Measurements from ENCODE around the gene PAMR1.

PAMR1 gene

DNA sequence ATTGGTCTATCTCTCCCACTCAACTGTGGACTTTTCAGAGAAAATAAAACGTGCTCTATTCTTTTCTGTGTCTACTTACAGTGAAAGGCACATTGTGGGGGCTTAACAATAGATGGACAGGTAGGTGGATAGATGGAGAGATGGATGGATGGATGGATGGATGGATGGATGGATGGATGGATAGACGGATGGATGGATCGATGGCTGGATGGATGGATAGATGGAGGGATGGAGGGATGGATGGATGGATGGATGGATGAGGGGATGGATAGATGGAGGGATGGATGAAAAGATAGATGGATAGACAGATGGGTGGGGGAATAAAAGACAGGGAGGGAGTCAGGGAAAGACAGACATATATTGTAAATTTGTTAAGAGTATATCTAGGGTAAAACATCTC is 91.8 kb downstream of the PAMR1 start:
- DNase-seq, result no peak

DNA sequence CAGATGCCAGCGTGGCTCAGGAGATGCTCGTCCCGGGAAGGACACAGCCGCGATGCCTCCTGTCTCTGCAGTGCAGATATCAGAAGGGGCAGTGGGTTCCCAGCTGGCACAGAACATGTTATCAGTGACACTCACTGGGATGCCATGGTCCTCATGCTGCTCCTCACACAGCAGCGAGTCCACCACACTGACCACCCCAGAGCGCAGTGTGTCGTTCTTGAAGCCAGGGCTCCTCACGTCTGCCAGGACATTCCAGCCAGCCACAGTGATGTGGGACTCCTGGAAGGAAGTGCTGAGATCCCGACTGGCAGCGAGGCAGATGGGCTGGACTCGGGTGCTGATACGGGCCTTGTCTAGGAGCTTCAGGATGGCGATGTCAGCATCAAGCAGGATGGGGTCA is 93.0 kb downstream of the PAMR1 start:
- DNase-seq, result no peak

DNA sequence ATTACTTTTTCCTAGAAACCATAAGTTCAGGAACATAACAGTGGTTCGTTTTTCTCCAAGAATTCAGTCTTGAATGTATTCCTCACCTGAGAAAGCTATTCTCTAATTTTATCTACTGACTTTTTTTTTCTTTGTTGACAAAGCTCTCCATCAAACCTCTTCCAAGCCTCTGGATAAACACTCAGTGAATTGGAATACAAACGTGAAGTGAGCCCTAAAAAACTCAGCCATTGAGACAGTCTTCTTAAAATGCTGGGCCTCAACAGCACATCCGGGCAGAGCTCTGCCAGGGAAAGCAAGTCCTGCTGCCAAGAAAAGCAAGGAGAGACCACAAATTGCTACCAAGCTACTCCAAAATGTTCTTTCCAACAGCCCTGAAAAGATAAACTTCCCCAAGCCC is 98.3 kb downstream of the PAMR1 start:
- DNase-seq, result no peak

DNA sequence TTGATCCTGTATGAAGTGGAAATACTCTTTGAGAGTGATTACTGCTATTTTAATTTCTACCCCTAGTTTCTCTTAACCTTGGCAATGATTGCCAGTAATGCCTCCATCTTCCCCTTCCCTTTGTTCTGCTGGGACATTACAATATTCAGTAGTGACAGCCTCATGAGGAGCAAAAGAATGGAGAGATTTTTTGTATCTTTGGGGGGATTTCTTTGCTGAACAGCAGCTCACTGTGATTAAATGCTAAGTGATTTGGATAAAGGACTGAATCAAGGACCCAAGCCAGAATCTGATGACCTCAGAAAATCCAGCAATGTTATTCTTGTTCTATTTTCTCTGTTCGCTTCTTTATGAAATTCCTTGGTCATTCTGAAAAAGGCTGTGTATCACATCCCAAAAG is 99.1 kb downstream of the PAMR1 start:
- no peak for DNase-seq

DNA sequence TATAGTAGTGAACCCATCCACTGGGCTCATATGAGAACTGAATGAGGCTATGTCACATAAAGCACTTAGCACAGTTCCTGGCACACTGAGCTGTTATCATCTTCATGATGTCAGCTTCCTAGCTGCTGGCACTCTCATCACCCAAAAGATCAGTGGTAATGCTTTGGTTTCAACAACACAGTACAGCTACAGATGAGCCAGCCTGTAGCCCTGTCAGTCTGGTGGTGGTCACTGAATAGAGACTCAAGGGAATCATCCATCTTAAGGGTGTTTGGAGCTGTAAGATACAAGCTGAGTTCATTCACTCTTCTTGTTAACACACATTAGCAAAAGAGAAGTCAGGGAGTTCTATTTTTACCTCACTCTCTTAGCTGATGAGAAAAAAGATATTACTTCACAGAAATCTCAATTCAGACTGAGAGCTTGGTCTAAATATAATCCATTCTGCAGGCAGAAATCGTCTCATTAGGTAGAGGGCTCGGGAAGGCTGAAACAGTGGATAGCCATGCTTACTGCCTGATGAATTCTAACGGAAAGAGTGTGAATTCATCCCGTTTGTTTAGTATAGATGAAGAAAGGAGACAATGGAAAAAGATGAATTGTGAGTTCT is 99.7 kb downstream of the PAMR1 start:
- DNase-seq, result no peak

DNA sequence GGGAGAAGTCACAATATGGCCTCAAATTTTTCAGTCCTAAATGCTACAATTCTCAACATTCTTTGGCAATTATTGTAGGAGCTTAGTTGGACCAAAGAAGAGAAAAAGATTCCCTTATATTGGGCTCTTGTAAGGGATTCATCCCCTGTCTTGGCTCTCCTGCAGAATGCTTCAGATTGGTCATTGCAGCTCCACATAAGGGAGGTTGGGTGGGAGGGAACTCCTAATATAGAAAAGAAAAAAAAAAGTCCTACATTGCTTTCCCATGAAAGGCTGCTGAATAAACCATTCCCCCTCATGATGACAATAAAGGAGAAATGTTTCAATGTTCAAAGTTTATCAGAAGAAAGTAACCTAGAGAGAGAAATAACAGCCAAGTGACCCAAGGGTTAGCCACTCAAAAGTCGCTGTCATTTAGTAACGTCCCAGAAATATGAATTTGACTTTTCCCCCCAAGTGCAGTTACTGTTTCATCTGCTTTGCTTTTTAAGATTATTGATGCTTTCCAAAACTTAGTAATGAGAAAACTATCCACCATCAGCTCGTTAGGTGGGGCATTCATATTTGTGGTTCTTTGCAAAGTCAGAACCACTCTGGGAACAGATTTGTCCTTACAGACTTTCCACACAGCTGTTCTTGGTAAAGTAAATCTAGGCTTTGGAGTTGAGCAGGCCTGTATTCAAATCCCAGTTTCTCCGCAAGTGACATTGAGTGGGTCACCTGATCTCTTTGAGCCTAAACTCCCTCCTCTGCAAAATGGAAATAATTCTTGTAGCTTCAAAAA is 101.1 kb downstream of the PAMR1 start:
- no peak for DNase-seq

DNA sequence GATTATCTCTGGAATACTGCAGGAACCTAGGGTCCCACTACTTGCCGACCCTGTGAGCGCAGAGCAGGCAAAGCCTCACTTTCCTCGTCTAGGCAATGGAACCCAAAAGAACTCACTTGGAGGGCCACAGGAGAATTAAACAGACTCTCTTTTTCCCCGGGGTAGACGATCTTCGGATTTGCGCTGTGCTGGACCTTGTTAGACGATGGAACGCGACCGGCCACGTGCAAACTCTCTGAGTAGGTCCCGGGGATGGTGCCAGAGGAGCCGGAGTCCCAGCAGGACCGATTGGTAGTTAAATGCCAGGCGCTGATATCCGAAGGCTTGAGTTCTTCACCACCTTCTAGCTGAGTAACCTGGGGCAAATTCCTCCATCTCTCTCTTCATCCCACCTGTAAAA is 105.0 kb downstream of the PAMR1 start:
- peak in 1 of 2 experiments; percentile 53 for DNase-seq

DNA sequence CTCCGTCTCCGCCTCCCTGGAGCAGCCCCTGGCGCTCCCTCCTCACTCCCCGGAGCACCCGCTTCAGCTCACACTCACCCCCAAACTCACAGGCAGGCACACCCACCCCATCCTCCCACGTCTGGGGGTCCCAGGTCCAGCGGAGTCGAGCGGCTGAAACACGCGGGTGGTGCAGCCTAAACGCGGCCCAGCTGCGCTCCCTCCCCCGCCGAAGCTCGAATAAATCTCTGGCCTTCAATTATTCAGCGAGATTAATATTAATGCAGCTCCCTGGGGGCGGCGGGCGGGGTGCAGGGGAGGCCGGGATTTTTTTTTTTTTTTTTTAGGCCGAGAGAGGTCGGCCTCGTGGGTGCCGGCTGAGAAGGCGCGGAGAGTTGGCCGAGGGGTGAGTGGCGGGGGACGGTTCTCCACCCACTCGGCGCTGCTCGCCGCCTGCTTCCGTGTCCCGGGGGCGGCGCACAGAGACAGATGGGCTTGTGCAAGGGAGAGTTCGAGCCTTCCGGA is 105.5 kb downstream of the PAMR1 start:
- DNase-seq, result peak; percentile 15 to 69

DNA sequence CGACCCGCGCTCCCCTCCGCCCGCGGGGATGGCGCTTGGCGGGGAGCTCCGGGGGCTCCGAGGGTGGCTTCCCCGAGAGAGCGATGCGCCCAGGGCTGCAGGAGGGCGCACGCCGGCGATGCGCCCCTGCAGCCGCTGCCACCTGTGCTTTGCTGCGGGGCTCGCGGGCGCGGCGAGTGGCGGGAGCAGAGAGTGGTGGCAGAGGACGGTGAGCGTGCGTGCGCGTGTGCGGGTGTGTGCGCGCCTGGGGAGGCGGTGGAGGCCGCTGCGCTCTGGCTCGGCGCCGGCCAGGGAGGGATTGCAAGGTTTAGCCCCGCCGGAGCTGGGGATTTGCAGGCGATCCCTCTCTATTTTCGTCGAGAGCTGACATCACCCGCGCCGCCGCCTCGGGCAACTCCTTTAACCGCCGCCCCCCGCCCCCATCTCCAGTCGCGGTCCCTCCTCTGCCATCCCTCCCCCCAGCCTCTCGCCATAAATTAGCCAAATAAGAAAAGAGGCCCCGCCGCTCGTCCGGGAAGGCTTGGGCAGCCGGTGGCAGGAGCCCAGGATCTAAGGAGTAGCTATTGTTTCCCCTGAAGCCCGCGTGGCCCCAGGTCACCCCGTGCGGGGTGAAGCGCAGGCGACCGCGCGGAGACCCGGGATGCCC is 106.1 kb downstream of the PAMR1 start, which contains the start of gene SLC1A2:
SLC1A2 (minus strand) TSS at position 375 of the 646 bp plus-strand sequence. CDS start 592 bp downstream, outside the sequence.
- DNase-seq, result peak; percentile 53 to 85

DNA sequence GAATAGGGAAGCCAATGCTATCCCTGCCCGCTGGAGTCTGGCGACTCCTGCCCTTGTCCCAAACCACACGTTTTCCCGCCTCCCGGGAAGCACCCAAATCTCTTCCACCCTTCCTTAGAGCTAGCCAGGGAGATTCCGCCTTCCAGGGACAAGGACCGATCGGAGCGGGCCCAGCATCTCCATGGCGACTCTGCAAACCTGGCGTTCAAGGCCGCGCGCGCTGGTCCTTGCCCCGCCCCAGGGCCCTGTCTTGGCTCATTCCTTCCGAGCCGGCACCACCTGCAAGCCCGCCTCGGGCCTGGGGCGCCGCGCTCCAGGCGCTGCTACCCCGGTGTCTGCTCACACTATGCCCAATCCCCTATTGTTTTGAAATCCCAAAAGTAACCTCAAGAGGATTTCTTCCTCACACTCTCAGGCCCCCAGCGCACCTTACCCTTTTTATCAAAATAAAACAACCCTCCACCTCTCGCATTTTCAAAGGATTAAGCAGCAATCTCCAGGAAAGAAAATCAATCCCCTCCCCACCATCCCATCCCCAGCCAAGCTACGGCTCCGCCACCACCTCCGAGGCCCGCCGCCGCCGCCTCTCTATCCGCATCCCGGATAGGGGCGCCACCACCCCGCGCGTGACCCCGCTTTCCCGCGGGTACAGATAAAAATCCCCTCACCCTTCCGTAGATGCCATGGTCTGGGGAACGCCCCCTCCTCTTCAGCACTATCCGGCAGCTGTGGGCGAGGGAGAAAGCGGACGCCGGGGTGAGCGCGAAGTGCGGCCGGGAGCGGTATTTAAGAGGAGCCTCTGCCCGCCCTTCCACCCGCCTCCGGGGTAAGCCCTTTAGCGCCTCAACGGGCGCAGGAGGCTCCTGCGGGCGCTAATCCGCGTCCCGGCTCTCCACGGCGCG is 106.9 kb downstream of the PAMR1 start:
- peak; percentile 32 to 82 for DNase-seq

DNA sequence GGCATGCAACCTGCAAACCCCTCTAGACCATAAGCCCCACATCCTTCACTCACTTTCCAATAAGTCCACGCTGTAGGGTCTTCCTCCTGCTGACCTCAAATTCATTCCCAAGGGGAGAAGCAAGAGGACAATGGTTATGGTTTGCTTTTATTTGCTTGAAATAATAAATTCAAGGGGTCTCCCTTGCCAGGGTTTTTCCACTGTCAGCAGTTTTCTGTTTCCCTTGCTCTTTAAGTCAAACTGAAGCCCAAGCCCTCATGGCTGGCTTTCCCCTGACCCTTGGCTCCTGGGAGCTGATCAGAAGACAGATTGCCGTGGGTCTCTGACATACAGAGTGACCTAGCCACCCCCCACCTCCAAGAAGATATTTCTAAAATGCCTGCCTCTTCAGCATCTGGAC is 109.9 kb downstream of the PAMR1 start:
- DNase-seq, result no peak

DNA sequence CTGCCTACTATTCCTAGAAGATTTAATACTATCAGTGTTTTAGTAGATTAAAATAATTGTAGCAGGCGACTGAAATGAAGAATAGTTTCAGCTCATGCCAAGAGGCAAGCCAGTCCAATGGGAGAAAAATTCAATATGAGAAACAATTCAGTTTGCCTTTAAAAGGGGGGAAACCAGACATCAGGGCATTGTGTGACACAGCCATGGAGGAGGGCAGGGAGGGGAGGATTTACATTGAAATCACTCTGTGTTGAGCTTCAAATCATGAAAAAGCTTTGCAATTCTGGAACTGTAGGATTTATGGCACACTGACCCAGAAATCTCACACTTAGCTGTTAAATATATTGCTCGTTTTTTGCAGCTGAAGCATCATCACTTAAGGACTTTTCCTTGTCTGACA is 110.6 kb downstream of the PAMR1 start:
- no peak for DNase-seq

DNA sequence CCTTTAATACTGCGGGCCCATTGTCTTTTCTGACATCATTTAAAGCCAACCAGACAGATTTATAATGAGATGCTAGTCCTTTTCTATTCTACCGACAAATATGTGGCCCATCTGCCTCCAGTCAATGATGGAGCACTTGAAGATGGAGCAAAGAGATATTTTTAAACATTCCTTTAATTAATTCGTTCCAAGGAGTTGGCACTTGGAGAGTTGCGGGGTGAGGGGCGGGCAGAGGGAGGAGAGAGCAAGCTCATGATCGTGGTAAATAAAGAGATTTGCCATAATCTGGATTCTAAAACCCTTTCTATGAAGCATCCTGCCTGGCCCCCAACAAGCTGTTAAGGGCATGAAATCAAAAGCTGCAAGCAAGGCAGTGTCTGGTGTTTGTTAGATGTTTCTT is 111.1 kb downstream of the PAMR1 start:
- DNase-seq, result no peak

DNA sequence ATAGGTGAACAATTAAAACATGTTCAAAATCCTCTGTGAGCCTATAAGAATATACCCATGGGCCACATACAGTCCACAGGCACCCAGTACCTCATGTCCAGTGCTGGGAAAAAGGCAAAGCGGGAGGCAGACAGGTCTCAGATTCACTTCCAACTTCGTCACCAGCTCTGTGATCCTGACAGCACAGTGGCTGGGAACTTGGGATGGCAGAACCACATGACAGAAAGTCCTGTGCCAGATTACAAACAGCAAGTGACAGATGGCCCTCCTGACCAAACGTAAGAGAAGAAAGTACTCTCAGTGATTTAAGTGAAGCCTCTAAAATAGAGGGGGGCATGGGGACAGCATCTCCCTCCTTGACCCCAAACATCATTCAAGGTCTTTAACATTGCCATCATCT is 111.8 kb downstream of the PAMR1 start:
- no peak for DNase-seq

DNA sequence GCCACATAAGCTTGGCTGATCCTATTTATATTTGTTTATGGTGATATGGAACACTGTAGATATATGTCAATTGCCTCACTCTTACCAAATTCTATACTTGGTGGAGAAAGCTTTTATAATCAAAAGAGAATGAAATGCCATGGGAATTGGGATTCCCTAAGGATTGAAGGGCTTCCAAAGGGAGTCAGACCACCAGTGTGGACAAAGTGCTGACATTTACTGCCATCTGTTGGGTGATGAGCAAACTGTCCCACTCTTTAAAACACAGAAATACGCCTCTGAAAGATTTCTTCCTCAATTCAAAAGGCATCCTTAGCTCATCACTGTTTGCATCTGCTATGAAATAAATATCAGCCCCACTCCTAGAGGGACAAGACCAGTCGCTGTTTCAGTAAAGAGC is 113.1 kb downstream of the PAMR1 start:
- DNase-seq, result peak in 1 of 2 experiments; percentile 59

DNA sequence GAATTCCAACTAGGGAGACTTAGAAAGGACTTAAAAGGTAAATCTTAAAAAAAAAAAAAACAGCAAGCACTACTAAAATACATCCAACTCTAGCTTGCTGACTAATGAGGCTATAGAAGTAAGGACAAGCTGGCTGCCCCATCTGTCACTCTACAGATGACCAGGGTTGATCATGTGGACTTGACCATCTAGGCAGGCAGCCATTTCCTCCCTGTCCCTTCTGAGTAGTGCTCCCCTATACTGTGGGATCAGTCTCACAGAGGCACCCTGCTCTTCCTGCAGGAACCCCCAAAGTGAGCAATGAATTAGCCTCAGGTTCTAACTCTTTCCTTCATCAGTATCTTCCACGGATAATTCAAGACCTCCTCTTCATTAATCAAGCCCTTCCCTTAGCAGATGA is 118.4 kb downstream of the PAMR1 start:
- DNase-seq, result no peak

DNA sequence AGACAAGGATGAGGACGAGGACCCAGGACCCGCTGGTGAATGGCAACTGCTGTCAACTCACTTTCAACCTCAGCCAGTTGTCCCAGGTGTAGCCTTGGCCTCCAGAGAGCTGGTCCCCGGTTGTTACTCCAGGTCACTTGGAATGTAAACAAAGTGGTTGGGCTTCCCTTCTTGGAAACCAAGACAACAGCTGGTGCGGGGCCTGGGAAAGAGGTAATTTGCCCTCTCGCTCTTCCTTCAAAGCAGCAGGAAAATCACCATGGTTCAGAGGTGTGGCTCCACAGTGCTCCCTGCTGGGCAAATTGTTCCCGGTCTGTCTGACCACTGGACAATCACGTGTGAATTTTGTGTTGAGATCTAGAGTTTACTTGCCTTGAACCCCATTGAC is 121.0 kb downstream of the PAMR1 start:
- peak in 1 of 2 experiments; percentile 49 for DNase-seq

DNA sequence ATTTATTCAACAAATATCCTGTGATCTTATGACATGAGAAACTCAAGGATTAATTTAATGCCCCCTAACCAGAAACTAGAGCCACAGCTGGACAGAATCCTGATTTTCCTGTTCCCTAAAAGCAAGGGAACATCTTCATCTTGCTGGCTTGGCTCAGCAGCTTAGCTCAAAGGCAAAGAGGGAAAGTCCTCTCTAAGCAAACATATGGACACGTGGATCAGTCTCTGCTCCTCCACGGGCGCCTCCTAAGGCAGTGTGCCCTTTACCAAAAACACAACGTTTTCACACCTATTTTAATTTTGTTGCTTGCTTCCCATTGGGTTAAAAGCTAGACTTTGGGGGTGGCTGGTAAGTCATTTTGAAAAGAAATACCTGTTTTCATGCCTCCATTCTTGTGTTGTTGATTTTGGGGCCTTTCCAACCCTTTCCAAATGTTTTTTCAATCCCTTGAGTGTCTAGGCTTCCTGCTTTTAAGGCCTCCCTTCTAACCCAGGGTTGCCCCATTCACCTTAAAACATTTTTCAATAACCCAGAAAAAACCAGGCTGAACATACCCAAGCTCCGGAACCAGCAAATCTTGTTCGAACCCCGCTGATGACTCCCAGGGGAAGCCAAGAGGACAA is 121.5 kb downstream of the PAMR1 start:
- DNase-seq, result no peak

DNA sequence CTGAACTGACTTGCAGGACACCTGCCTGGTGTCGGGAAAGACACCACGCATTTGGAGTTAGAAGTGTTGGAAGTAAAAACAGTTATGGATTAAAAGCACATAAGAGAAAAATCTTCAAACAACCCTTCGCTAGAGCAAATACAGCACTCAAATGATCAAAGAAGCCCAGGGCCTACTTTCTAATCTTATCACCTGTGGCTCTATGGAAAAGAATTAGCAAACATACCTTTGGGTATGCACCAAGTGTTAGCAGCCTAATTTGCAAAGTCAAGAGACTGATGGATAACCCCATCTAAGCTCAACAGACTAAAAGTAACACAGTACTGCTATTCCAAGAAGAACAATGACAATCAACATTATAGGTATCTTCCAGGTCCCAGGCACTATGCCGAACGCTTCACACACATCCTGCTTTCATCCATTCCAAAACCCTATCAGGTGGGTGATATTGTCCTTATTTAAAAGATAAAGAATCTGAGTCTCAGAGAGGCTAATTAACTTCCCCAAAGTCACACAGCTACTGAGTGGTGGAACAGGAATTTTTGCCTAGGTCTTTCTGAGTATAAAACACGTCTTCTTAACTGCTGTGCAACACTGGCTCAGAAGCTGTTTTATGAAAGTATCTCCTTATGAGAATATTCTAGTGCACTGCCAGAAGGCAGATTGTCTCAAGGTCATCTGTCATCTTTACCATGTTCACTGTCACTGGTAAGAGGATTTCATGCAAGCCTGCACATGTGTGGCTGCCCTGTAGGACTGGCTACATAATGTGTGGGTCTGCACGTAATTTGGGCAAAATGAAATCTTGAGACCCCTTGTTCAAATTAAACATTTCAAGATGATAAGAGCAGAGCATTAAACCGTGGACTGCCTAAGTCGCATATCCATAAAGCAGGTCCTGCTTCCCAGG is 122.4 kb downstream of the PAMR1 start:
- DNase-seq, result no peak

DNA sequence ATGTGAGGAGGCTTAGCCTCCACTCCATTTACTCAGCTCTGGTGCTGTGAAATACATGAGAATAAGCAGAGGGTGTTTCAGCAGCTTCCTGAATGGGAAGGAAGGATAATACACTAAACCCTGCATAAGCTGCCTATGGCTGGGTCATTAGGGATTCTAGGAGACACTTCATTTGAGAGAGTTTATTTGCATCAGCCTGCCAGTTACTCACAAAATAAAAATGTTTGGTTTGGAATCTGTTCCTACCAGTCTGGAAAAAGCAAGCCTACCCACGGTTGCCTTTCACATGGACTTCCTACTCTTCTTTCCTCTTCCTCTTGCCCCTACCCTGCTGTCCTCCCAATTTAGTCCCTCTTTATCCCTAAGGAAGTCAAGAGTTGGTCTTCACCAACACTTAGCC is 126.5 kb downstream of the PAMR1 start:
- DNase-seq, result no peak

DNA sequence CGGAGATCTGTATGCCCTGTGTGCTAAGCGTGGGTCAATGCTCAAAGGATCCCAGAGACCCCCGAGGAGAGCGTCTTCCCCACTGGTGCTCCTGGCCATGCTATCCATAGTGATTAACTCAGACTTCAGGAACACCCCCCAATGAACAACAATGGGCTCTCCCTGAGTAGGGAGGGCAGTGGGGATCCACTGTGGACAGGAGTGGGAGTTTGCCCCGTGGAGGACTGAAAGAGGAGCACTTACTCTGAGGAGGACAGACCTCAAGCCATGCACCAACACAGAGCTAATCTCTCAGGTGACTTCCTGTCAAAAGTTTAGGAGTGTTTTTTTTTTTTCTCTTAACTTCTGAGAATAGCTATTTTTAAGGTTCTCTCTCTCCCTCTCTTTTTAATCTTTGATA is 130.5 kb downstream of the PAMR1 start:
- no peak for DNase-seq
